ENCODE measurements around the gene RHBDD1.
"Not testable (repeated sequence)": the region's sequence is repeated elsewhere in the genome, so short reads cannot be mapped to it uniquely, and the experiment has no call there.

Gene RHBDD1

DNA sequence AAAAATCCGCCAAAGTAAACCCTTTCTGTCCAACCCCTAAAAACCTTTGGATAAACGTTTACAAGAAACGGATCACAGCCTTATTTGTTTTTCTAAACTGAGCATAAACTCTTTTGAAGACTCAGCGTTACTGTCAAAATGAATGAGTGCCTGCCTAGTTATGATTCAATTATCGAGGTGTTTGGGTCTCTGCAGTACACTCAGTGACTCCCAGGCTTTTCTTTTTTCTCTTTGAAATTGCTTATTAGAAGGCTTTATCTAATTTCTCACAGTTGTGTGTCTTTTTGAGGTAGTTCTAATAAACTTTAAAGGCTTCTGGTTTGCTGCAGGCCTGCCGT, 663 bp downstream of the RHBDD1 start:
- no peak for DNase-seq (ENCODE audit: insufficient read length, low spot score)
- TF ChIP-seq, protein P1, sequence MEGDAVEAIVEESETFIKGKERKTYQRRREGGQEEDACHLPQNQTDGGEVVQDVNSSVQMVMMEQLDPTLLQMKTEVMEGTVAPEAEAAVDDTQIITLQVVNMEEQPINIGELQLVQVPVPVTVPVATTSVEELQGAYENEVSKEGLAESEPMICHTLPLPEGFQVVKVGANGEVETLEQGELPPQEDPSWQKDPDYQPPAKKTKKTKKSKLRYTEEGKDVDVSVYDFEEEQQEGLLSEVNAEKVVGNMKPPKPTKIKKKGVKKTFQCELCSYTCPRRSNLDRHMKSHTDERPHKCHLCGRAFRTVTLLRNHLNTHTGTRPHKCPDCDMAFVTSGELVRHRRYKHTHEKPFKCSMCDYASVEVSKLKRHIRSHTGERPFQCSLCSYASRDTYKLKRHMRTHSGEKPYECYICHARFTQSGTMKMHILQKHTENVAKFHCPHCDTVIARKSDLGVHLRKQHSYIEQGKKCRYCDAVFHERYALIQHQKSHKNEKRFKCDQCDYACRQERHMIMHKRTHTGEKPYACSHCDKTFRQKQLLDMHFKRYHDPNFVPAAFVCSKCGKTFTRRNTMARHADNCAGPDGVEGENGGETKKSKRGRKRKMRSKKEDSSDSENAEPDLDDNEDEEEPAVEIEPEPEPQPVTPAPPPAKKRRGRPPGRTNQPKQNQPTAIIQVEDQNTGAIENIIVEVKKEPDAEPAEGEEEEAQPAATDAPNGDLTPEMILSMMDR (IDR thresholded peaks at IDR 0.05; ENCODE audit: insufficient read depth, missing control alignments) = no peak
- FAIRE-seq = no peak

DNA sequence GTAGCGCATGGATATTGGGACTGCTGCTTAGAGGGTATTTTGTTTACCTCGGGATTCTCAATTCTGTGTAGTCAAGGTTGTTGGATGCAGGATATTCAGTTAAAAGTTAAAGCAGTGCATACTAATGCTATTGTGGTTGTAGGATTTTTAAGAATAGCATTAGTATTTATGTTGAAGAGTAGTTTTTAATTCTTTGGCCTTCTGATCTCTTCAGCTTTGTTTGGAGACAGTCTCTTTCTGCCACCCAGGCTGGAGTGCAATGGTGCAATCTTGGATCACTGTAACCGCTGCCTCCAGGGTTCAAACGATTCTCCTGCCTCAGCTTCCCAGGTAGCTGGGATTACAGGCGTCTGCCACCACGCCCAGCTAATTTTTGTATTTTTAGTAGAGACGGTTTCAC, 1.5 kb downstream of the RHBDD1 start:
- DNase-seq (ENCODE audit: insufficient read length, low spot score) (no peak), FAIRE-seq (no peak)
- TF ChIP-seq, protein P1 (IDR thresholded peaks at IDR 0.05; ENCODE audit: insufficient read depth, missing control alignments) = no peak

DNA sequence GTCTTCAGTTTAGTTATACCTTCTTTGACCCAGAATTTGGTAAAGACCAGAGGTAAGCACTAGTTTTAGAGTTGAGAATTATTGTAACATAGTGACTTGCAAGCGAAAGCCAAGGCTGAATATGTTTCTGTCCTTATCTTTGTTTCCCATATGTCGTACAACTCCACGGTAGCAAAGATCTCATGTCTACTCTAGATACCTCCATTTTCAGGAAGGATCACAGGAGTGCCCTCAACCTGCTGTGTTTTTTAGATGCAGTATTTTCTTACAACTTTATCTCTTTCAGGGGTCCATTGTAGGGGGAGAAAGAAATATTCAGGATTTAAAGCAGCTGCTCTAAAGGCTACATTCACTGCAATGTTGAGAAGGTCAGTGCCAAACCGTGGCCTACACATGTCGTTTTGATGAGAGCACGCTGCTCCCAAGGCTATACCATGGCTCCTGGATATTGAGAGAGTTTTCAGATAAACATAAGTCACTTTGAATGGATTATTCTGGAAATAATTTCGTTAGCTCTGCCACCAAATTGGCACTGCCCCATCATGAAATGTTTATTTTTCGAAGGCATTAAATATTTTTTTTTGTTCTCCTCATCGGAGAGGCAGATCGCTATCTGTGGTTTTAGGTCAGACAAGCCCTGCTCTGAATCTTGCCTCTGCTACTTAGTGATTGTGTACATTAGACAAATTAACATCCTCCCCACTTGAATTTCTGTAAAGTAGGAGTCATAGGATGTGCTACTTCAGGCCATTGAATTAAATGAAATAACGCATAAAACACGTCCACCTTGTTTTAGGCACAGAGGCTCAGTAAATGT, 2.1 kb downstream of the RHBDD1 start:
- FAIRE-seq (no peak), DNase-seq (ENCODE audit: insufficient read length, low spot score) (no peak)
- TF ChIP-seq, protein P1 (IDR thresholded peaks at IDR 0.05; ENCODE audit: insufficient read depth, missing control alignments) = no peak

DNA sequence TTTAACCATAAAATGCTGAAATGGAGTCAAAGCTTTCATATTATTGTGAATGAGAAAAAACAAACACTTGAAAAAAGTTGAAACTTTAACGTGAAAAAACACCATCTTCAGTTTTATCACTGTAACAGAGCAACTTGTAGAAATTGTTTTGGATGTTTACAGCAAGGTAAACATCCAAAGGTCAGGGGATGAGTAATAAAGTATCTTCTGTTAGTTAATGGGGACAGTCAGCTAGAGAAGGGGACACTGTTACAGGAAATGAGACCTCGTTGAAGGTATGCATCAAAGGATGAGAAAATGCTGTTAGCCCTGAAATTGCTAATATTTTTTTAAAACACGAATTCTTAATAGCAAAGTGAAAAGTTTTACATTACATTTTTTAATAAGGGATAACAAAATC, 2.9 kb downstream of the RHBDD1 start:
- FAIRE-seq (no peak), DNase-seq (ENCODE audit: insufficient read length, low spot score) (no peak)
- TF ChIP-seq, protein P1 (IDR thresholded peaks at IDR 0.05; ENCODE audit: insufficient read depth, missing control alignments) = no peak

DNA sequence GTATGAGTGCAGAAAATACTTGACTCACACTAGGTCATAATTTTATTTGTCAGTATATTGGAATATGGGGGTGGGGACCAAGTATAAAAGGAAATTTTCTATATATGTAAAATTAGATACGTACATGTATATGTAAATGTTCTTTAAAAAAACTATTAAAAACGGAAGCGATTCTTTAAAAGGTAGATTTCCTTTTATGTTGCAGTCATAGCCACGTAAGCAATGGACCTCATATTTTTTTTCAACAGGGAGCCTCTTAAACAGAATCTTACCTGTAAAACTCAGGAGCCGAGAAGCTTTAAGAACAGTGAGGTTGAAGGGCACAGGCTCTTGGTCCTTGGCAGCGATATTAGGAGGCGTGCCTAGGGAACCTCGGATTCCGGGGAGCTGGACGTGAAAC, 3.3 kb downstream of the RHBDD1 start:
- DNase-seq (ENCODE audit: insufficient read length, low spot score) (no peak), FAIRE-seq (no peak)
- TF ChIP-seq, protein P1 (IDR thresholded peaks at IDR 0.05; ENCODE audit: insufficient read depth, missing control alignments) = no peak

DNA sequence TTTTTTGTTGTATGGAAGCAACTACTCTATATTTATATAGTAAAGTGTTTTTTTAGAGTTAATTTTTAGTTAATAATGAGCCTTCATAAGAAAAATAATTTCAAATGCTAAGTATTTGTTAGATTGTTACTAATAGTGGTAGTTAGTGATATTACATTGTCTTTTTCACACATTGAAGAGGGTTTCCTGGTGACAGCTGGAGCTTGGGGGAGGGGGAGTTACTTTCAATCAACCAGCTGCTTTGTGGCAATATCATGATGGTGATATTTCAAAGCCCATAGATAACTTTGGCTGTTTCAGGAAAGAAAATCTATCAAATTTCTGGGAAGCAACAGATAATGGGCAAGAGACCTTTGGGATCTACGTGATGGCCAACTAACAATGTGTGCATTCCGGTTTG, 4.1 kb downstream of the RHBDD1 start:
- no peak for FAIRE-seq

DNA sequence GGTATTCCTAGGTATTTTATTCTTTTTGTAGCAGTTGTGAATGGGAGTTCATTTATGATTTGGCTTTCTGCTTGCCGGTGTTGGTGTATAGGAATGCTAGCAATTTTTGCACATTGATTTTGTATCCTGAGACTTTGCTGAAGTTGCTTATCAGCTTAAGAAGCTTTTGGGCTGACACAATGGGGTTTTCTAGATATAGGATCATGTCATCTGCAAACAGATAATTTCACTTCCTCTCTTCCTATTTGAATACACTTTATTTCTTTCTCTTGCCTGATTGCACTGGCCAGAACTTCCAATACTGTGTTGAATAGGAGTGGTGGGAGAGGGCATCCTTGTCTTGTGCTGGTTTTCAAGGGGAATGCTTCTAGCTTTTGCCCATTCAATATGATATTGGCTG, 7.1 kb downstream of the RHBDD1 start:
- not testable (repeated sequence) for DNase-seq (ENCODE audit: insufficient read length, low spot score); FAIRE-seq

More for the DNA sequence above, 4.1 kb downstream of the RHBDD1 start:
- DNase-seq (ENCODE audit: insufficient read length, low spot score) = no peak
- TF ChIP-seq, protein P1 (IDR thresholded peaks at IDR 0.05; ENCODE audit: insufficient read depth, missing control alignments) = no peak
